Fibroblast of the conjunctiva (primary cell): Measurements from ENCODE around the gene SLC19A1.

Experiments
- DNase-seq: peaks from one replicate; pipeline ENCODE4 v3.0.0-alpha.2; 2010; ENCODE audit warnings: low read depth

SLC19A1 gene

DNA sequence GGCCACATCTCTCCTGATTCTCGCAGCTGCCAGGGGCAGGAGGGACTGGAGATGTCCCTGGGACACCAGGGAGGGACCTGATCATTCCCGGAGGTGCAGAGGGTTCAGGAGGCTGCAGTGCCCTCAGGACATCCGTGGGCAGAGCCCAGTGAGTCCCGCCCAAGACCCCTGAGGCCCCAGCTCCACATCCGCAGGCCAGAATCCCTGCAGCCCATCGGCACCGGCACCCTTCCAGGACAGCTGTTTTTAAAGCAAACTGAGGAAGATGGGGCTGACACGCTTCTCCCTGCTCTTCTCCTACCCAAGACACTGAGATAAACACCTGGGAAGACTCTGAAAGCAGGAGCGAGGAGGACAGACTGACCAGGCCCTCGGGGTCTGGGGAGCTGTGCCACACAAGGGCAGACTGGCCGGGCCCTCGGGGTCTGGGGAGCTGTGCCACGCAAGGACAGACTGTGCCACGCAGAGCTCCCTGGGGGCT, 25.5 kb downstream of the SLC19A1 start:
- no peak for DNase-seq

DNA sequence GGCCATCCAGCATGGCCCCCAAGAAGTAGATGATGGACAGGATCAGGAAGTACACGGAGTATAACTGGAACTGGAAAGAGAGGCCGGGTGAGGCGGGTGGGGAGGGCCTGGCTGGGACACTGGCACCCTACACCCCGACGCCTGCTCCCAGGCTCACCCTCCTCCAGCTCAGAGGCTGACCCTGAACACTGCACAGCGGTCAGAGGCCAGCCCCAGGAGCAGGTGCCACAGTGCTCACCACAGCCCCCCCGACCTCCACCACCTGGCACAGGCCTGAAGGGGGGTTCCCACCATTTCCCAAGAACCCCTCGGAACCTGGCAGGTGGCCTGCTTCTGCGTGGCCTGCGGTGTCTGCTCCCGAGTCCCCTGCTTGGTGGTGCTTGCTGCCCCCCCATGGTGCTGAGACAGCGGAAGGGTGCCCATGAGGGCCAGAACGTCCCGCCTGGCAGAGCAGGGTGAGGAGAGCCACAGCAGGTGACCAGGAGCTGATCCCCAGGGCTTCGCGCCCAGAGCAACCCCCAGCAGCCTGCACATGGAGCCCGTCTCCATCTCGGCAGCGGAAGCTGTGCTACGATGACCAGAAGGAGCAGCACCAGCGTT, 26.1 kb downstream of the SLC19A1 start:
- DNase-seq = no peak

GRCh38 chr21:45515241-45516061, 26.8 kb downstream of the SLC19A1 start:
- no peak for DNase-seq

DNA sequence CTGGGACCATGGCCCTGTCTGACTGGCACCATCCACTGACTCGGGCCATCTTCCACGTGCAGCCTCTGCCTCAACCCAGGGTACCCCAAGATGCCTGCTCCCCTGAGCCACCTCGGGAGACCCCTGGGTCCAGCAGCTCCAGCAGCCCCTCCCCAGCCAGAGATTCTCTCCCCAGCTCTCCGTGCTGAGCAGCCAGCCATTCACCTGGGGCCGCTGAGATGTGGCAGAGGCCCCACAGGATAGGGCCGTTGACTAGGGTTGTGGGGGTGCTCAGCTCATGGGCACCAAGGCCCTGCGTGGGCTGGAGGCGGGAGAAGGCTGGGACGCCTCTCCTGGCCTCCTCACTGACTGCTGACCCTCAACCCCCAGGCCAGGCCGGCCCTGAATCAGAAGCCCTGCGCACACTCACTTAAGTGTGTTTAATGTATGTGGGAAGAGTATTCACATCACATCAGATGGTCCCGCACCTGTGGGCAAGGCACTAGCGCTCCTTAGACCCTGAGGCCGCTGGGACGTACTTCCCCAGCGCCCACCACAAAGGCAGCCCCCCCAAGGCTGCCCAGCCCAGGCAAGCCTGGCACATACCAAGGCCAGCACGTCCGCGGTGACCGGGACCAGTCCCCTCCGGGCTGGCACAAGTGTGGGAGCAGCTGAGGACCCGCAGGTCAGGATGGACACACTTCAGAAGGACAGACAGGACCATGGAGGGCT, 27.8 kb downstream of the SLC19A1 start:
- no peak for DNase-seq

DNA sequence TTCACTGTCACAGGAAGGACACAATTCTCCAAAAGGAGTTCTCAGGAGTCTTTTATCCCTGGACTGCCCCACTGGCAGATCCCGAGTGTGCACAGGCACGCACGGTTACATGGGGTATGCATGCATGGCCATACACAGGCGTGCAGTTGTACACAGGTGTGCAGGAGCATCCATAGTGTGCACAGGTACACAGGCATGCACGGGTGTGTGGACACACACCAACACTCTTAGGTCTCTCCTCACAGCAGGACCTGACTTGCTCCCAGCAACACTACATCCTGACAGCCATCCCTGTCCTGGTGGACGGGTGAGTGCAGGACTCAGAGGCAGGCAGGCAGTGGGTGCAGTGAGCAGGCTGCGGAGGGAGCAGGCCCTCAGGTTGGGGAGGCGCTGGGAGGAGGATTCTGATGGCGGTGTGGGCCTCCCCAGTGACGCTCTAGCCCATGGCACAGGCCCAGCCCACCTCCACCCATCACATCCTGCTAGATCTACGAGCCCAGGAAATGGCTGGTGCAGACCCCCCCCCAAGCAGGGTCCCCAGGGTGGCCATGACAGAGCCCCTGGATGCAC, 28.4 kb downstream of the SLC19A1 start:
- DNase-seq = no peak

DNA sequence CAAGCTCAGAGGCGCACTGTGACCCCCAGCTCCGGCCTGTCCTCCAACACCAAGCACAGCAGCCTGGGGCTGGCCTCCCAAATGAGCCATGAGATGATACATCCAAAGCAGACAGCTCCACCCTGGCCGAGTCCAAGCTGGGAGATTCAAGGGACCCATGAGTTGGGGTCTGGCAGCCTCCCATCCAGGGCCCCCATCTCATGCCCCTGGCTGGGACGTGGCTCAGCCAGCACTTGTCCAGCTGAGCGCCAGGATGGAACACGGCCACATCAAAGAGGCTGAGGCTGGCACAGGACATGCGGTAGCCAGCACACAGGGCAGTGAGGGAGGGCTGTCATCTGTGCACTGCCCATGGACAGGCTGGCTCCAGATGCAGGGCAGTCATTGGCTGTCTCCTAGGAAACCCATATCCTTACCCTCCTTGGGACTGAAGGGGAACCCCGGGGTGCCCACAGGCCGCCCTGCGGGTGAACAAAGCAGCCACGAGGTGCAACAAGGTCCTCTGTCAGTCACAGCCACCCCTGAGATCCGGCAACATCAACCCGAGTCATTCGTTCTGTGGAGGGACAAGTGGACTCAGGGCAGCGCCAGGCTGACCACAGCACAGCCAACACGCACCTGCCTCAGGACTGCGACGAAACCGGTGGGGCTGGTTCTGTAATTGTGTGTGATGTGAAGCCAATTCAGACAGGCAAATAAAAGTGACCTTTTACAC, 29.1 kb downstream of the SLC19A1 start:
- no peak for DNase-seq

- no peak for DNase-seq
These were observed 29.6 kb downstream of the SLC19A1 start for GRCh38 chr21:45512626-45513002.

GRCh38 chr21:45511661-45512431, 30.4 kb downstream of the SLC19A1 start:
- no peak for DNase-seq

- no peak for DNase-seq
These were observed 31.2 kb downstream of the SLC19A1 start for GRCh38 chr21:45511007-45511406.

GRCh38 chr21:45510466-45510955, 31.7 kb downstream of the SLC19A1 start:
- no peak for DNase-seq

DNA sequence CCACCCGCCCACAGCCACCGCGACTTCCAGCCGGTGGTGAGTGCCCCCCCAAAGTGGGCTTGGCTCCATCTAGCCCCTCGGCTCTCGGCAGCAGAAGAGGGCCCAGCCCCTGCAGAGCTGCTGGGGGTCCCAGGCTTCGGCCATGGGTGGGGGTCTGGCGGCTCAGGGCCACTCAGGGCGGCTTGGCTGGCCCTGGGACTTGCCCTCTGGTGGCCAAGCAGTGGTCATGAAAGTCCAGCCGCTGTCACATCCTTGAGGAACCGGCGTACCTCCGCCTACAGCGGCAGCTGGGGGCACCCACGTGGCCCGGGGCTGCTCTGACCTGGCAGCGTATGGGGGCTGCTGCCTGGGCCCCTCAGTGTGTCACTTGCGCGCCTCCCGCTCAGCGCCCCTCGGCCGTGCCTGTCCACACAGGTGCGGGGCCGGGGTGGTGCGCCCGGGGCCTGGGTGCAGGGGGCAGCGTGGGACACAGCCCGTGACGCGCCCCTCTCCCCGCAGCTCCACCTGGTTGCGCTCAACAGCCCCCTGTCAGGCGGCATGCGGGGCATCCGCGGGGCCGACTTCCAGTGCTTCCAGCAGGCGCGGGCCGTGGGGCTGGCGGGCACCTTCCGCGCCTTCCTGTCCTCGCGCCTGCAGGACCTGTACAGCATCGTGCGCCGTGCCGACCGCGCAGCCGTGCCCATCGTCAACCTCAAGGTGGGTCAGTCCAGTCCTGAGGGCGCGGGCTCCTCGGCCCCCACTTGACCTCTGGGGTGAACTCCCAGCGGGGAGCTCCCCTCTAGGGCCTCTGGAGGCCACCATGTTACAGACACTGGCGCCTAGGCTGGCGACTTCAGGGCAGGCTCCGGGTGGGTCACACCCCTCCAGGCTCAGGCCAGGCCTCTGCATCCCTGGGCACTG, 32.4 kb downstream of the SLC19A1 start:
- no peak for DNase-seq

DNA sequence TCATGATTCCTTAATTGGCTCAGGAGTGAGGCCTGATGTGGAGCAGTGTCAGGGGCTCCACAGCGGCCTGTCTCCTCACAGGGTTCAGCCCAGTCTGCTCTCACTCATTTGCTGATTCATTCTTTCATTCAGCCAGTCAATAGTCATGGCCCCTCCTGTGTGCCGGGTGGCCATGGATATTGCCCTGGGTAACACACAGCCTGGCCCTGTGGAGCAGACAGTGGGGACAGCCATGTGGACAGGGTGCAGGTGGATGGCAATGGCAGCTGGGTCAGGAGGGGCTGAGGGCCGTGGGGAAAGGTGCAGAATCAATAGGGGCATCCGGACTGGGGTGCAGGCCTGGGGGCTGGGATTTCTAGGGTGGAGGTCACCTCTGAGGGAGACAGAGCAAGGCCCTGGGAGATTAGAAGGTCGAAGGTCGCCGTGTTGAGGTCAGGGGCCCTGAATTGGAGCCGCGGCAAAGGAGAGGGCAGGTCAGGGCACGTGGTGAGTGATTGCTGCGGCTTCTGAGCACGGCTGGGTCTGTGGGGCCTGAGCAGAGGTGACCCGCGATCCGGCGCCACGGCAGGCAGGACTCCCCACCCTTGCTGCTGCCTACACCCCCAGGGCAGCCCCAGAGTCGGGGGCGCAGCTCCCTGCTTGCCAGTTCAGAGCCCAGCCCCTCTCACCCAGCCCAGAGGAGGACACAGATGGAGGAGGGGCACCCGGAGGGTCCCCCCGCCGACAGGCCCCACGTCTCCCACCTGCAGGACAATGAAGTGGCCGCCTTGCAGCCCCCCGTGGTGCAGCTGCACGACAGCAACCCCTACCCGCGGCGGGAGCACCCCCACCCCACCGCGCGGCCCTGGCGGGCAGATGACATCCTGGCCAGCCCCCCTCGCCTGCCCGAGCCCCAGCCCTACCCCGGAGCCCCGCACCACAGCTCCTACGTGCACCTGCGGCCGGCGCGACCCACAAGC, 33.4 kb downstream of the SLC19A1 start:
- DNase-seq = no peak

- no peak for DNase-seq
These were observed 34.2 kb downstream of the SLC19A1 start for GRCh38 chr21:45507888-45508508.

DNA sequence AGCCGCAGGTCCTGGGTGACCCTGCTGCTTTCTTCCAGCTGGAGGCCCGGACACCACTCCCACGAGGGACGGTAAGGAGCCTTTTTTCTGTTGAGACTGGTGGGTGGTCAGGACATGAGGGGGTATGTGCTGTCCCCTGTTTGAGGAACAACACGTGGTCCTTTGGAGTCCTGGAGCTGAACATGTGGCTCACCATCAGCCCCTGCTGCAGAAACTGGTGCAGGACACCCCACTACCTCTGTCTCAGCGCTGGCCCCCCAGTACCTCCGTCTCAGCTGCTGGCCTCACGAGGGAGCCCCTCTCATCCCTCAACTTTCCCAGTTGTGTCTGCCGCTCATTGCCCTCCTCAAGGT, 34.7 kb downstream of the SLC19A1 start:
- no peak for DNase-seq

DNA sequence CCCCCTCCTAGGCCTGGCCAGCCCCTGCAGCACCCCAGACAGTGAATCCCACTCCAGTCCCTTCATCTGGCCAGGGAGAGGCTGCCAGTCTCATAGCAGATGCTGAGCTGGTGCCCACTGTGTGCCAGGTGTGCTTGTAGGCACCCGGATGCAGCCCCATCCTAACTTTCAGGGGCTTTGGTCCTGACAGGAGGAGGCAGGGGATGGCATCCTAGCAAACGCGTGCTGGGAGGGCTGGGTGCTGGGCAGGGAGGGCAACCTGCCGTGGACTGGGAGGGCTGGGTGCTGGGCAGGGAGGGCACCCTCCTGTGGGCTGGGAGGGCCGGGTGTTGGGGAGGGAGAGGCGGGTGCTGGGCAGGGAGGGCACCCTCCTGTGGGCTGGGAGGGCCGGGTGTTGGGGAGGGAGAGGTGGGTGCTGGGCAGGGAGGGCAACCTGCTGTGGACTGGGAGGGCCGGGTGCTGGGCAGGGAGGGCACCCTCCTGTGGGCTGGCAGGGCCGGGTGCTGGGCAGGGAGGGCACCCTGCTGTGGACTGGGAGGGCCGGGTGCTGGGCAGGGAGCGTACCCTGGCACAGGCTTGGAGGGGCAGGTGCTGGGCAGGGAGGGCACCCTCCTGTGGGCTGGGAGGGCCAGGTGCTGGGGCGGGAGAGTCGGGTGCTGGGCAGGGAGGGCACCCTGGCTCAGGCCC, 35.3 kb downstream of the SLC19A1 start:
- DNase-seq = no peak

- no peak for DNase-seq
These were observed 35.9 kb downstream of the SLC19A1 start for GRCh38 chr21:45506241-45506817.

GRCh38 chr21:45505416-45506021, 36.7 kb downstream of the SLC19A1 start:
- DNase-seq = no peak
